Ovary (tissue), 9 donors: ENCODE measurements around the gene TKTL1. TPM values are rescaled to one million over a fixed set of nuclear protein-coding genes. Genes with fewer than 3 reads are reported as not detected.
"Not testable (repeated sequence)": the region's sequence is repeated elsewhere in the genome, so short reads cannot be mapped to it uniquely, and the experiment has no call there.

Experiments used
- DNase-seq, 5 donors: peaks; one replicate each; pipeline ENCODE4 v3.0.0-alpha.2; 2019 to 2020
- H3K27ac ChIP-seq, 2 donors: fragments of 200-600 bp; one replicate each; pipeline versions ENCODE4 v1.5.1 to v1.8.0; 2019 to 2022
- H3K27me3 ChIP-seq: fragments of 200-600 bp; one replicate; pipeline ENCODE4 v1.8.0; 2022
- H3K36me3 ChIP-seq: fragments of 200-600 bp; sonication (generic); one replicate; pipeline ENCODE4 v1.5.1; 2019
- H3K4me1 ChIP-seq: one replicate; pipeline ENCODE4 v1.8.1; 2013; ENCODE audit warnings: mild to moderate bottlenecking, moderate library complexity; ENCODE audit not compliant: insufficient read depth
- H3K4me3 ChIP-seq: fragments of 200-600 bp; sonication (generic); one replicate; pipeline ENCODE4 v1.5.1; 2017
- H3K9me3 ChIP-seq, 2 donors: fragments of 200-600 bp in 1 of 2; sonication (generic) in 1 of 2; one replicate each; pipeline versions ENCODE4 v1.5.1 to v1.8.1; 2013 to 2019; ENCODE audit warnings: mild to moderate bottlenecking in 1 of 2, moderate library complexity in 1 of 2
- CTCF ChIP-seq, 3 donors: fragments of 450-650 bp in 2 of 3; fragments of 200-600 bp in 1 of 3; IDR thresholded peaks; one replicate each; pipeline versions ENCODE4 v1.5.1 to v1.8.0; 2016 to 2022; ENCODE audit warnings: antibody characterized with exemption in 3 of 3, mild to moderate bottlenecking in 1 of 3
- EP300 ChIP-seq: sonication (generic); formaldehyde crosslinking; IDR thresholded peaks from one replicate; pipeline ENCODE4 v1.6.1; 2017; ENCODE audit warnings: antibody characterized with exemption
- POLR2A ChIP-seq: fragments of 450-650 bp; IDR thresholded peaks from one replicate; pipeline ENCODE4 v1.6.1; 2017; ENCODE audit warnings: antibody characterized with exemption, mild to moderate bottlenecking, moderate library complexity
- WGBS, 3 donors: extraction: QIAGEN DNeasy Blood & Tissue Kit in 1 of 3; methylation state at CpG; one replicate each; pipeline versions ENCODE4 v1.1.5 to v1.1.7; 2013 to 2017; 5-methylcytosine and 5-hydroxymethylcytosine counted together
- intact Hi-C, 4 donors: fragments of 100-400 bp; cut with DNase I; formaldehyde crosslinking; loops; one replicate each; pipeline versions ENCODE4 v1.11.0 to v1.15.1; 2022 to 2023
- polyA plus RNA-seq, 2 donors: library from polyadenylated mRNA; stranded (reverse); fragments of 200-250 nt in 1 of 2; fragments of 350-450 nt in 1 of 2; fragmentation: Illumina TruSeq in 1 of 2; extraction: RNeasy Lipid Tissue Mini Kit (QIAGEN cat#74804) in 1 of 2; gene quantifications; one replicate each; pipeline ENCODE4 v1.2.3, GENCODE V29; 2013 to 2014
- total RNA-seq, 7 donors: library from RNA; depleted of rRNA in 2 of 7; stranded (reverse); fragments of >200 nt in 2 of 7; fragmentation: NEBNext Ultra II Directional in 3 of 7; extraction: Animal tissue kit (Norgen Biotek cat#: 25700) in 3 of 7; gene quantifications; one replicate each; pipeline versions ENCODE4 v1.1.0 to v1.2.4, GENCODE V29; 2016 to 2023
- donor health status: DM: no; HTN: no; CAD: no; lungs with moderate emphysema.
- donor health status: DM: no; HTN: no; CAD: no.
- donor health status: Bipolar disorder and iron deficiency.
- donor health status: DM: yes; HTN: yes; CAD: no.
- donor health status: DM: no; HTN: no; CAD: no.
- donor health status: DM: yes; HTN: yes; CAD: no.

The TKTL1 gene
- total and polyA plus RNA-seq, 9 donors = 0.12 to 0.91 (median 0.30) TPM; not detected in 3

- H3K27ac ChIP-seq = no peak overlapping the region
- intact Hi-C loops = no loop called here
- no peaks in the 10 kb centered on the region for H3K9me3 ChIP-seq
- WGBS, 3 donors = 69 to 74% (median 72%) methylated on average over 6 of the region's 6 CpGs
- no peak for DNase-seq
- H3K36me3 ChIP-seq = no peaks in the 10 kb centered on the region
- H3K4me3 ChIP-seq = no peak overlapping the region
- H3K27me3 ChIP-seq = no peaks in the 10 kb centered on the region
- H3K4me1 ChIP-seq = no peaks in the 10 kb centered on the region
- TF ChIP-seq CTCF (IDR thresholded peaks at IDR 0.05) (no peak), POLR2A (no peak), EP300 (no peak)
Observed at GRCh38 chrX:154333837-154334271, 38.3 kb downstream of the TKTL1 start.

GRCh38 chrX:154334496-154334895, 38.9 kb downstream of the TKTL1 start:
- no peaks in the 10 kb centered on the region for H3K9me3 ChIP-seq
- H3K4me3 ChIP-seq = no peak overlapping the region
- TF ChIP-seq EP300 (no peak), CTCF (IDR thresholded peaks at IDR 0.05) (no peak), POLR2A (no peak)
- no peaks in the 10 kb centered on the region for H3K36me3 ChIP-seq
- no peaks in the 10 kb centered on the region for H3K27me3 ChIP-seq
- H3K27ac ChIP-seq = no peak overlapping the region
- intact Hi-C loops = no loop called here
- H3K4me1 ChIP-seq = no peaks in the 10 kb centered on the region
- 56 to 64% (median 62%) methylated on average over 10 of the region's 10 CpGs for WGBS, 3 donors
- no peak for DNase-seq

GRCh38 chrX:154341399-154342298, 46.1 kb downstream of the TKTL1 start:
- H3K36me3 ChIP-seq, H3K9me3 ChIP-seq, H3K27me3 ChIP-seq, H3K4me3 ChIP-seq, H3K4me1 ChIP-seq, intact Hi-C loops: not testable (repeated sequence)
- DNase-seq = peak in 2 of 5 donors; percentile 29 to 51
- 40% methylated on average over 10 of the region's 115 CpGs; no CpG with 5 or more reads in 2 of the 3 donors for WGBS, 3 donors
- peak overlapping the region in 1 of 2 donors; percentile 75 for H3K27ac ChIP-seq

- DNase-seq, H3K4me1 ChIP-seq, H3K27ac ChIP-seq, H3K27me3 ChIP-seq, H3K9me3 ChIP-seq, H3K4me3 ChIP-seq, intact Hi-C loops, H3K36me3 ChIP-seq: not testable (repeated sequence)
- WGBS, 3 donors = no CpG with 5 or more reads among the region's 16 CpGs
Observed at GRCh38 chrX:154343063-154343462, 47.5 kb downstream of the TKTL1 start.

- H3K27me3 ChIP-seq, H3K4me3 ChIP-seq, H3K27ac ChIP-seq, intact Hi-C loops, DNase-seq, H3K36me3 ChIP-seq, H3K9me3 ChIP-seq, H3K4me1 ChIP-seq: not testable (repeated sequence)
- WGBS, 3 donors = no CpG with 5 or more reads among the region's 20 CpGs
Observed at GRCh38 chrX:154343620-154344019, 48.0 kb downstream of the TKTL1 start.

- Histone ChIP-seq H3K4me1 (no peaks in the 10 kb centered on the region), H3K27ac (no peak overlapping the region), H3K9me3 (no peaks in the 10 kb centered on the region), H3K27me3 (no peaks in the 10 kb centered on the region), H3K4me3 (no peak overlapping the region), H3K36me3 (no peaks in the 10 kb centered on the region)
- peak in 3 of 5 donors; percentile 31 to 40 (median 36) for DNase-seq
- intact Hi-C loops = no loop called here
- TF ChIP-seq EP300 (no peak), CTCF (IDR thresholded peaks at IDR 0.05) (no peak), POLR2A (no peak)
- 64 to 74% (median 73%) methylated on average over 7 of the region's 7 CpGs for WGBS, 3 donors
Observed at GRCh38 chrX:154348114-154348531, 52.5 kb downstream of the TKTL1 start.
